ENCODE results near the gene RANBP3L. TPM values are rescaled to one million over a fixed set of nuclear protein-coding genes. Genes with fewer than 3 reads are reported as not detected.
"Not testable (repeated sequence)": the region's sequence is repeated elsewhere in the genome, so short reads cannot be mapped to it uniquely, and the experiment has no call there.

Gene RANBP3L, protein sequence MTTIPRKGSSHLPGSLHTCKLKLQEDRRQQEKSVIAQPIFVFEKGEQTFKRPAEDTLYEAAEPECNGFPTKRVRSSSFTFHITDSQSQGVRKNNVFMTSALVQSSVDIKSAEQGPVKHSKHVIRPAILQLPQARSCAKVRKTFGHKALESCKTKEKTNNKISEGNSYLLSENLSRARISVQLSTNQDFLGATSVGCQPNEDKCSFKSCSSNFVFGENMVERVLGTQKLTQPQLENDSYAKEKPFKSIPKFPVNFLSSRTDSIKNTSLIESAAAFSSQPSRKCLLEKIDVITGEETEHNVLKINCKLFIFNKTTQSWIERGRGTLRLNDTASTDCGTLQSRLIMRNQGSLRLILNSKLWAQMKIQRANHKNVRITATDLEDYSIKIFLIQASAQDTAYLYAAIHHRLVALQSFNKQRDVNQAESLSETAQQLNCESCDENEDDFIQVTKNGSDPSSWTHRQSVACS
- total RNA-seq (ENCODE audit: low replicate concordance): not detected in 2 replicates

DNA sequence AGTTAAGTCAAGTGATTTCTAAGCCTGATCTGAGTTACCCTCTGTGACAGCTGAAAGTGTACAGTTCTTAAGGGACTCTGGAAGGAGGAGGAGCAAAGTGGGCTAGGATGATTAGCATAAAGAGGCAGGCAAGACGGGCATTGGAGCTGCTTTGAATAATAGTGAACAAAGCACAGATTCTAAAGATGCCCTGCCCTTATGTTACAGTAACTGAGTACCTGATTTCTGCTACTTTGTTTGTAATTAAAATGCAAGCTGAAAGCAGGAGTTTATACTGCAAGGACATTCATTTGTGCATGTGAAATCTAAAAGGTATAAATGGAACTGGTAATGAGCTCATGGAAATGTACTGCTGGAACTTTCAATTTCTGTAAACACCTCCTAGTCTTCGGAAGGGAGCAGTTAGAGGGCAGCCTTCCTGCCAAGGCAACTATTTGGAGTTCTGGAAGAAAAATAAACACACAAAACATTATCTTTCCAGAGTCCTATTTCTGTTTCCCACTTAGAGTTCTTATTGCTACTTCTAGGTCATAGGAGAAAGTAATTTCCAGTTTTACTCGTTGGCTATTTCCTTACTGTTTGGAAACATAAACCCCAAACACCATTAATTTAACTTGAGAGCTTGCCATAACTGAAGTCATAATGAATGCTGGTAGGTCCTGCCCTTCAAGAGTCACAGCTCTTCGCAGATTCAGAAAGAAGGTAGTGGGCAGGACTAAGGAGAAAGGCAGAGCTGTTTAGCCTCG lies at the start of gene RANBP3L:
TSS of gene RANBP3L (minus strand) at position 45 of the 746 bp plus-strand sequence. CDS start 486 bp downstream, outside the sequence.
- Histone ChIP-seq H3K36me3 (no peaks in the 10 kb centered on the region), H3K4me2 (peak within 1 kb of the TSS; percentile 10), H3K27ac (no peak within 1 kb of the TSS), H3K4me1 (peaks cover 8% of the 10 kb centered on the region), H3K27me3 (no peaks in the 10 kb centered on the region), H4K20me1 (ENCODE audit: low read depth) (no peaks in the 10 kb centered on the region), H3K9me3 (ENCODE audit: low read depth) (no peaks in the 10 kb centered on the region), H3K4me3 (no peak within 1 kb of the TSS), H3K9ac (no peak within 1 kb of the TSS), H3F3A (ENCODE audit: low read depth) (no peaks in the 10 kb centered on the region), H2AFZ (replicated peaks) (no peak within 1 kb of the TSS), H3K79me2 (ENCODE audit: low read depth) (no peaks in the 10 kb centered on the region)
- Mint-ChIP-seq H3K27me3 (ENCODE audit: insufficient read depth, low read depth) (peaks cover 2% of the 10 kb centered on the region), H3K36me3 (no peaks in the 10 kb centered on the region), H3K4me3 (no peak within 1 kb of the TSS), H3K27ac (no peak within 1 kb of the TSS), H3K4me1 (peaks cover 24% of the 10 kb centered on the region), H3K9me3 (no peaks in the 10 kb centered on the region)
- peak; percentile 63 for DNase-seq (ENCODE audit: low spot score)
- TF ChIP-seq EZH2phosphoT487 (IDR thresholded peaks at IDR 0.05) (no peak), EZH2 (IDR thresholded peaks at IDR 0.05) (no peak)
- TF ChIP-seq, protein P1, sequence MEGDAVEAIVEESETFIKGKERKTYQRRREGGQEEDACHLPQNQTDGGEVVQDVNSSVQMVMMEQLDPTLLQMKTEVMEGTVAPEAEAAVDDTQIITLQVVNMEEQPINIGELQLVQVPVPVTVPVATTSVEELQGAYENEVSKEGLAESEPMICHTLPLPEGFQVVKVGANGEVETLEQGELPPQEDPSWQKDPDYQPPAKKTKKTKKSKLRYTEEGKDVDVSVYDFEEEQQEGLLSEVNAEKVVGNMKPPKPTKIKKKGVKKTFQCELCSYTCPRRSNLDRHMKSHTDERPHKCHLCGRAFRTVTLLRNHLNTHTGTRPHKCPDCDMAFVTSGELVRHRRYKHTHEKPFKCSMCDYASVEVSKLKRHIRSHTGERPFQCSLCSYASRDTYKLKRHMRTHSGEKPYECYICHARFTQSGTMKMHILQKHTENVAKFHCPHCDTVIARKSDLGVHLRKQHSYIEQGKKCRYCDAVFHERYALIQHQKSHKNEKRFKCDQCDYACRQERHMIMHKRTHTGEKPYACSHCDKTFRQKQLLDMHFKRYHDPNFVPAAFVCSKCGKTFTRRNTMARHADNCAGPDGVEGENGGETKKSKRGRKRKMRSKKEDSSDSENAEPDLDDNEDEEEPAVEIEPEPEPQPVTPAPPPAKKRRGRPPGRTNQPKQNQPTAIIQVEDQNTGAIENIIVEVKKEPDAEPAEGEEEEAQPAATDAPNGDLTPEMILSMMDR (IDR thresholded peaks at IDR 0.05): no peak

DNA sequence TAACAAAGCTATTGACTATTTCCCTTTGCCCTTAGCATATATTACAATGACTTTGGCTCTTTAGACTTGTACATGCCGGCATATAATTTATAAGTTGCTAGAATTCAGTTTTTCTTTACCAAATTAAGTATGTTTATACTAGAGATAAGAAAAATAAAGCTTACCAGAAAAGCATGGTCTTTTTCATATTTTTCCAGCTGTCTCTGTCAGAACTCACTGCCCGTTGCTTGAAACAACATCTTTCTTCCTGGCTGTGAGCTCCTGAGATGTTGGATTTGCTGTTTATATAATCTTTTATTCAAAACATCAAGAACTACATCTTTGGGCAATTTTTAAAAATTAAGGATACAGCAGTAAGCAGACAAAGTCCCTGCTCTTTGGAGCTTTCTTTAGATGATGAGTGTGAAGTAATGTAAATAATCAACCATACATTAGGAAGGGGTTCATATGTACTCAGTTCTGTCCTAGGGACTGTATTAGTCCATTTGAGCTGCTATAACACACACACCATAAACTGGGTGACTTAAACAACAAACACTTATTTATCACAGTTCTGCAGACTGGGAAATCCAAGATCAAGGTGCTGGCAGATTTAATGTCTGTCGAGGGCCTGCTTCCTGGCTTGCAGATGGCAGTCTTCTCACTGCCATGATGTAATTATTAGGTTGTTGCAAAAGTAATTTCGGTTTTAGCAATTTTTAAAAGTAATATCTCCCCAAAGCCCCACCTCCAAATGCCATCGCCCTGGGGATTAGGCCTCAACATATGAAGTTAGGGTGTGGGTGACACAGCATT lies 45.4 kb upstream of the RANBP3L start:
- Histone ChIP-seq H3K27ac (no peak overlapping the region), H3F3A (ENCODE audit: low read depth) (no peaks in the 10 kb centered on the region), H3K4me1 (no peaks in the 10 kb centered on the region), H3K9ac (no peak overlapping the region), H3K9me3 (ENCODE audit: low read depth) (no peaks in the 10 kb centered on the region), H3K36me3 (no peaks in the 10 kb centered on the region), H3K4me3 (no peak overlapping the region), H3K4me2 (no peak overlapping the region), H4K20me1 (ENCODE audit: low read depth) (no peaks in the 10 kb centered on the region), H3K79me2 (ENCODE audit: low read depth) (no peaks in the 10 kb centered on the region), H2AFZ (replicated peaks) (no peak overlapping the region), H3K27me3 (no peaks in the 10 kb centered on the region)
- no peaks in the 10 kb centered on the region for H3K27me3 Mint-ChIP-seq (ENCODE audit: insufficient read depth, low read depth)
- no peak overlapping the region for H3K4me3 Mint-ChIP-seq
- H3K27ac Mint-ChIP-seq: no peak overlapping the region
- no peak for DNase-seq (ENCODE audit: low spot score)
- H3K36me3 Mint-ChIP-seq: no peaks in the 10 kb centered on the region
- peaks cover 3% of the 10 kb centered on the region for H3K4me1 Mint-ChIP-seq
- peaks cover 14% of the 10 kb centered on the region for H3K9me3 Mint-ChIP-seq
- TF ChIP-seq EZH2 (IDR thresholded peaks at IDR 0.05) (no peak), EZH2phosphoT487 (IDR thresholded peaks at IDR 0.05) (no peak)
- TF ChIP-seq, protein P1 (IDR thresholded peaks at IDR 0.05): no peak

DNA sequence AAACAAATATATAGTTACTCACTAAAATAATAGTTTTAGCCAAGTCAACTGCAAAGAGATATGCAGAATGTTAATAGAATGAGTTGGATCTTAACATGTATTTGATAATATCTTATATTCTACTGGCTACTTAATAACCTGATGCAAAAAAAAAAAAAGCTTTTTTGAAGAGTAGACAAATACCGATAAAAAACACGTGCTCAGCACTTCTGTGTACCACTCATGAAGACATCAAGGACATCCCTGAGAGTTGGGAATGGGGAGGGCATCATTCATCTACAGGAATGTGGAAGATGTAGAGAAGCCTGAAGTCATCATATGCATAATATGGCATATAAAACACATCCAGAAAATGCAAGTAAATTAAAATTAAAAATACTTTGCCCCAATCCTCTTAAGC lies 43.2 kb upstream of the RANBP3L start:
- Histone ChIP-seq H3K79me2 (ENCODE audit: low read depth) (no peaks in the 10 kb centered on the region), H3K36me3 (no peaks in the 10 kb centered on the region), H3K9ac (no peak overlapping the region), H3F3A (ENCODE audit: low read depth) (no peaks in the 10 kb centered on the region), H3K27me3 (no peaks in the 10 kb centered on the region), H2AFZ (replicated peaks) (no peak overlapping the region), H3K4me2 (no peak overlapping the region), H4K20me1 (ENCODE audit: low read depth) (no peaks in the 10 kb centered on the region), H3K4me3 (no peak overlapping the region), H3K27ac (no peak overlapping the region), H3K9me3 (ENCODE audit: low read depth) (no peaks in the 10 kb centered on the region), H3K4me1 (peaks cover 6% of the 10 kb centered on the region)
- no peak for DNase-seq (ENCODE audit: low spot score)
- Mint-ChIP-seq H3K4me3 (no peak overlapping the region), H3K36me3 (peaks cover 2% of the 10 kb centered on the region), H3K27me3 (ENCODE audit: insufficient read depth, low read depth) (no peaks in the 10 kb centered on the region), H3K27ac (no peak overlapping the region), H3K4me1 (peaks cover 5% of the 10 kb centered on the region), H3K9me3 (peaks cover 17% of the 10 kb centered on the region)
- no peak for TF ChIP-seq EZH2phosphoT487 (IDR thresholded peaks at IDR 0.05)
- TF ChIP-seq EZH2 (IDR thresholded peaks at IDR 0.05): no peak
- TF ChIP-seq, protein P1 (IDR thresholded peaks at IDR 0.05): no peak

DNA sequence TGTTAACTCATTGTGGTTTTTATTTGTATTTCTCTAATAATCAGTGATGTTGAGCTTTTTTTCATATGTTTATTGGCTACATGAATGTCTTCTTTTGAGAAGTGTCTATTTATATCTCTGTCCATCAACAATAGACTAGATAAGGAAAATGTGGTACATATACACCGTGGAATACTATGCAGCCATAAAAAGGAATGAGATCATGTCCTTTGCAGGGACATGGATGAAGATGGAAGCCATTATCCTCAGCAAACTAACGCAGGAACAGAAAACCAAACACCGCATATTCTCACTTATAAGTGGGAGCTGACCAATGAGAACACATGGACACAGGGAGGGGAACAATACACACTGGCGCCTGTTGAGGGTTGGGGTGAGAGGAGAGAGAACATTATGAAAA lies 40.0 kb upstream of the RANBP3L start:
- not testable (repeated sequence) for H3K9me3 ChIP-seq (ENCODE audit: low read depth); DNase-seq (ENCODE audit: low spot score); H3K27me3 ChIP-seq; H3K36me3 Mint-ChIP-seq; H3K79me2 ChIP-seq (ENCODE audit: low read depth); H3K4me2 ChIP-seq; H3K27ac Mint-ChIP-seq; H3K36me3 ChIP-seq; H3K4me3 ChIP-seq; H4K20me1 ChIP-seq (ENCODE audit: low read depth); H3K27ac ChIP-seq; H3K27me3 Mint-ChIP-seq (ENCODE audit: insufficient read depth, low read depth); H2AFZ ChIP-seq (replicated peaks); H3K9ac ChIP-seq; H3K4me3 Mint-ChIP-seq; H3F3A ChIP-seq (ENCODE audit: low read depth)
- peaks cover 15% of the 10 kb centered on the region for H3K4me1 Mint-ChIP-seq
- H3K4me1 ChIP-seq: peaks cover 15% of the 10 kb centered on the region
- peaks cover 17% of the 10 kb centered on the region for H3K9me3 Mint-ChIP-seq
